Psoas muscle (tissue), 8 donors: ENCODE data around the gene PRSS27. TPM values are rescaled to one million over a fixed set of nuclear protein-coding genes. Genes with fewer than 3 reads are reported as not detected.
A peak's percentile ranks its signal among the peaks of the same experiment; 100 is the strongest.

Experiments used
- ATAC-seq, 4 donors: fragments of 200-7000 bp; cut with Tn5 transposase; one replicate each; pipeline ENCODE4 v1.9.1; 2020; ENCODE audit warnings: moderate library complexity in 3 of 4, mild to moderate bottlenecking in 2 of 4
- DNase-seq, 2 donors: peaks; one replicate each; pipeline ENCODE4 v3.0.0-alpha.2; 2020
- H3K27ac ChIP-seq: fragments of 200-600 bp; one replicate; pipeline ENCODE4 v1.8.0; 2022
- H3K27me3 ChIP-seq, 3 donors: fragments of 200-600 bp in 1 of 3; one replicate each; pipeline versions ENCODE4 v1.6.1 to v1.8.0; 2013 to 2022; ENCODE audit warnings: low read length in 2 of 3, mild to moderate bottlenecking in 2 of 3, moderate library complexity in 1 of 3; ENCODE audit not compliant: insufficient read depth in 3 of 3
- H3K36me3 ChIP-seq, 2 donors: fragments of 200-600 bp in 1 of 2; one replicate each; pipeline versions ENCODE4 v1.6.1 to v1.8.0; 2013 to 2022; ENCODE audit warnings: low read depth in 1 of 2, mild to moderate bottlenecking in 1 of 2, moderate library complexity in 1 of 2; ENCODE audit not compliant: insufficient read depth in 1 of 2
- H3K4me1 ChIP-seq: fragments of 200-600 bp; one replicate; pipeline ENCODE4 v1.8.0; 2022
- H3K4me3 ChIP-seq: fragments of 200-600 bp; one replicate; pipeline ENCODE4 v1.8.0; 2022; ENCODE audit warnings: mild to moderate bottlenecking
- H3K9me3 ChIP-seq: fragments of 200-600 bp; one replicate; pipeline ENCODE4 v1.8.0; 2022
- CTCF ChIP-seq: fragments of 200-600 bp; IDR thresholded peaks from one replicate; pipeline ENCODE4 v1.8.0; 2022; ENCODE audit warnings: antibody characterized with exemption
- WGBS, 3 donors: extraction: QIAGEN DNeasy Blood & Tissue Kit; methylation state at CpG; one replicate each; pipeline versions ENCODE4 v1.1.6 to v1.1.7; 2013; 5-methylcytosine and 5-hydroxymethylcytosine counted together
- intact Hi-C, 2 donors: fragments of 100-400 bp; cut with DNase I; formaldehyde crosslinking; loops; one replicate each; pipeline versions ENCODE4 v1.11.0 to v1.14.2; 2022
- polyA plus RNA-seq, 3 donors: library from polyadenylated mRNA; stranded (reverse); fragments of 200-250 nt; gene quantifications; one replicate each; pipeline ENCODE4 v1.2.3, GENCODE V29; 2013
- total RNA-seq, 4 donors: library from RNA; stranded (reverse); fragmentation: NEBNext Ultra II Directional in 2 of 4; extraction: Animal tissue kit (Norgen Biotek cat#: 25700) in 2 of 4; gene quantifications; one replicate each; pipeline versions ENCODE4 v1.2.1 to v1.2.4, GENCODE V29; 2021 to 2023
- donor health status: healthy with polysubstance abuse.
- donor health status: DM: no; HTN: no; CAD: no; lungs with moderate emphysema.
- donor health status: Bipolar disorder and iron deficiency.
- donor health status: healthy.
- donor health status: DM: yes; HTN: yes; CAD: no.
- donor health status: DM: no; HTN: no; CAD: no.
- donor health status: DM: no; HTN: no; CAD: no.
- donor health status: DM: yes; HTN: yes; CAD: no.

PRSS27 gene
- total and polyA plus RNA-seq, 7 donors: 0.07 to 0.34 (median 0.20) TPM; not detected in 2

DNA sequence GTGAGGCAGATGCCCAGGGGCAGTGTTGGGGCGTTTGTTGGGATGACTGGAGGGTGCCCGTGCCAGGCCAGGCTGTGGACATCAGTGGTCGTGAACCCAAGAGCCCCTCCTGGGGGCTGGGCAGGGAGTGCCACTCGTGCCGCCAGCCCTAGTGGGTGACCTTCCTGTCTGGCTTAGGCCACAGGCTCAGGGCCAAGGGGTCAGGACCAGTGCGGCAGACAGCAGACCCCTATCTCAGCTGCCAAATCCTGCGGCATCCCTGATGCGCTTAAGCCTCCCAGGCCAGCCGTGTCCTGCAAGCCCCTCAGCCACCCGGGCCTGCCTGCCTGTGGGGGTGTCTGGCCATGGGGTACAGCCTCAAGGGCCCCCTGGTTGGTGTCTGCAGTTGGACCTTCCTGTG lies 14.7 kb downstream of the PRSS27 start:
- ATAC-seq (no peak), DNase-seq (no peak)
- 87 to 90% (median 87%) methylated on average over 10 of the region's 10 CpGs for WGBS, 3 donors
- no peak for TF ChIP-seq CTCF
- peaks cover 26% of the 10 kb centered on the region for H3K4me1 ChIP-seq
- H3K4me3 ChIP-seq: no peak overlapping the region
- no peak overlapping the region for H3K27ac ChIP-seq
- peaks cover 7 to 59% of the 10 kb centered on the region in 2 donors for H3K36me3 ChIP-seq
- H3K9me3 ChIP-seq: no peaks in the 10 kb centered on the region
- H3K27me3 ChIP-seq: no peaks in the 10 kb centered on the region
- intact Hi-C loops: no loop called here

DNA sequence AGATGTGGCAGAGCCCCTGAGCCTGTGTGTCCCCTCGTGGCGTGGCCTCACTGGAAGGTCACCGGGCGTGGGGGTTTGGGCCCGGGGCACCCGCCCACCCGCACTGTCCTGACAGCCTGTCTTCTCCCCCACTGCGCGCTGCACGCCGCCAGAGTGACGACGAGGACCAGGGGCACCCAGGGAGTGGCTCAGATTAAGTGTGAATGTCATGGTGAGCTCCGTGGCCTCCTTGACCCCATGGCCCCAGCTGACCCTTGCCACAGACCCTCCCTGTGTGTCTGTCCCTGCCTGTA lies 15.1 kb downstream of the PRSS27 start:
- 90 to 91% (median 90%) methylated on average over 8 to 14 of the region's 14 CpGs for WGBS, 3 donors
- H3K4me3 ChIP-seq: no peak overlapping the region
- ATAC-seq (no peak), DNase-seq (peak; percentile 14 to 45)
- no peaks in the 10 kb centered on the region for H3K27me3 ChIP-seq
- H3K36me3 ChIP-seq: peaks cover 7 to 60% of the 10 kb centered on the region in 2 donors
- no peak for TF ChIP-seq CTCF
- peaks cover 26% of the 10 kb centered on the region for H3K4me1 ChIP-seq
- peak overlapping the region; percentile 73 for H3K27ac ChIP-seq
- intact Hi-C loops: no loop called here
- H3K9me3 ChIP-seq: no peaks in the 10 kb centered on the region

GRCh38 chr16:2704166-2704982 lies 15.7 kb downstream of the PRSS27 start:
- no peak overlapping the region for H3K4me3 ChIP-seq

DNA sequence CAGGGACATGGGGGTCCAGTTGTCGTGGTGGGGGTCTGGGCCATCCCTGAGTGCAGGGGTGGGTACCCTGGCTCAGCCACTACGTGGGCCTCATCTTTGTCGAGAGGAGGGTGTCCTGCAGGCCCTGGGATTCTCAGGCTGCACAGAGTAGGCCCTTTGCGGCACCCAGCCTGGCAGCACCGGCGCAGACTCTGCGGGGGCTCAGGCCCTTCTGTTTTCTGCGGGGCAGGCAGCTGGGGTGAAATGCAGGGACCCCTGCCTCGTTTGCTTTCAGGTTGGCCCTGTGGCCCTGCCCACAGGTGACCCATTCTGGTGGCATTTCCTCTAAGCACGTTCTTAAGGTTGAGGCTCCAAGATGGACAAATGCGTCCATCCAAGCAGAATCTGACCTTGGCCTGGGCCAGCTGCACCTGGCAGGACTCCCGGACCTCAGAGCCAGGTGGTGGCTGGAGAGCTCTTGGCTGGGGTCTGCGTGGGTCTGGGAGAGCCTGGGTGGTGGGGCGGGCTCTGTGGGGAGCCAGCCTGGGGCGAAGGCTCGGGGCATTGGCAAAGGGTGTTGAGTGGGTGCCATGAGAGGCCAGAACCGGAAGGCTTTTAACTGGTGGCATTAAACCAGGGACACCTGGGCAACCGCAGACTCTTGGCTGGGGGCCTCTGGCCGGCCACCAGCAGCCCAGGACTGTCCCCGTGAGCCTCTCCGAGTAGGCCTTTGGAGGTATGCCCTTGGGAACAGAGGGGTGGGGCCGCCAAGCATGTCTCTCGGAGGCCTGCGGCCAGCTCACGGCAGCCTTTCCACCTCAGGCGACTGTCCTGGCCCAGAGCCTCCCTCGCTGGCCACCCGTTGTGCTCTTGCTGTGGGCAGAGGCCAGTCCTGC lies 16.9 kb downstream of the PRSS27 start:
- TF ChIP-seq CTCF: no peak
- DNase-seq: peak; percentile 74 to 93
- H3K27me3 ChIP-seq: no peaks in the 10 kb centered on the region
- intact Hi-C loops: no loop called here
- peak overlapping the region; percentile 73 for H3K27ac ChIP-seq
- no peak overlapping the region for H3K4me3 ChIP-seq
- peak; percentile 87 to 95 (median 92) for ATAC-seq
- peaks cover 7 to 59% of the 10 kb centered on the region in 2 donors for H3K36me3 ChIP-seq
- 34 to 47% (median 47%) methylated on average over 22 to 28 of the region's 28 CpGs for WGBS, 3 donors
- H3K9me3 ChIP-seq: no peaks in the 10 kb centered on the region
- H3K4me1 ChIP-seq: peaks cover 26% of the 10 kb centered on the region

More at GRCh38 chr16:2704166-2704982, 15.7 kb downstream of the PRSS27 start:
- peaks cover 7 to 60% of the 10 kb centered on the region in 2 donors for H3K36me3 ChIP-seq
- intact Hi-C loops: no loop called here
- TF ChIP-seq CTCF: no peak
- DNase-seq (peak in 1 of 2 donors; percentile 49), ATAC-seq (no peak)
- no peaks in the 10 kb centered on the region for H3K9me3 ChIP-seq
- H3K27ac ChIP-seq: peak overlapping the region; percentile 73
- no peaks in the 10 kb centered on the region for H3K27me3 ChIP-seq
- 87 to 88% (median 88%) methylated on average over 31 to 33 of the region's 33 CpGs for WGBS, 3 donors
- H3K4me1 ChIP-seq: peaks cover 26% of the 10 kb centered on the region
